RWPE2 (cell line): ENCODE results near the gene FARS2.

Experiments
- ATAC-seq: fragments of 200-7000 bp; cut with Tn5 transposase; 3 replicates; pipeline ENCODE4 v1.9.1; 2021; ENCODE audit warnings: low read depth
- DNase-seq: peaks from one replicate; pipeline ENCODE4 v3.0.0-alpha.2; 2020; ENCODE audit warnings: low spot score
- H3K27ac ChIP-seq: fragments of 450-650 bp; 2 replicates; pipeline ENCODE4 v1.5.1; 2017; ENCODE audit warnings: mild to moderate bottlenecking; ENCODE audit not compliant: poor library complexity, severe bottlenecking
- H3K27me3 ChIP-seq: fragments of 250-450 bp; sonication (Bioruptor Pico); 2 replicates; pipeline ENCODE4 v1.5.1; 2021; ENCODE audit warnings: mild to moderate bottlenecking, moderate library complexity; ENCODE audit not compliant: insufficient read depth, poor library complexity, severe bottlenecking
- H3K36me3 ChIP-seq: fragments of 250-450 bp; sonication (Bioruptor Pico); 2 replicates; pipeline ENCODE4 v1.5.1; 2020; ENCODE audit warnings: low read depth, mild to moderate bottlenecking, moderate library complexity
- H3K4me1 ChIP-seq: fragments of 250-450 bp; sonication (Bioruptor Pico); 2 replicates; pipeline ENCODE4 v1.5.1; 2021; ENCODE audit warnings: mild to moderate bottlenecking, moderate library complexity; ENCODE audit not compliant: insufficient read depth, poor library complexity, severe bottlenecking
- H3K4me3 ChIP-seq: fragments of 250-450 bp; sonication (Bioruptor Pico); 2 replicates; pipeline ENCODE4 v1.5.1; 2021; ENCODE audit warnings: mild to moderate bottlenecking, moderate library complexity; ENCODE audit not compliant: severe bottlenecking
- H3K9me3 ChIP-seq: fragments of 250-450 bp; sonication (Bioruptor Pico); 2 replicates; pipeline ENCODE4 v1.5.1; 2021; ENCODE audit warnings: mild to moderate bottlenecking, moderate library complexity; ENCODE audit not compliant: severe bottlenecking
- TF ChIP-seq, protein P1 (sequence below): fragments of 450-650 bp; IDR thresholded peaks from one replicate; pipeline ENCODE4 v1.5.1; 2017; ENCODE audit warnings: mild to moderate bottlenecking, moderate library complexity; ENCODE audit not compliant: poor library complexity, severe bottlenecking

Gene FARS2

DNA sequence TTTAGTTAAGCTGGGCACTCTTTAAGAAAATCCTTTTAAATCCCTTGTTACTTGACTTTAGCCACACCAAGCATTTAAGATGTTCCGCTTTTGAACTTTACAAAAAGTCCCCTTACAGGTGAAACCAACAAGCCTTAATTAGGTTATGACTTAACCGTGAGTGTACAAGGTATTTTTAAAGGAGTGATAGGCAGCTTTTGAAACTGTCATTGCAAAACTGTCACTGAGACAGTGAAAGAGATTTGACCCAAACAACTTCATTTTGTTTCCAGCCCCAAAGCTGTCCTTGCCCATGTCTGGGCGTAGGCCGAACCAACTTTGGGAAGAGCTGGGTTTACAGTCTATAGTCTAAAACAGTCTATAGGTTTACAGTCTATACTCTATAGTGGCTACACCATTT is 305.4 kb downstream of the FARS2 start:
- no peak overlapping the region for H3K27ac ChIP-seq
- DNase-seq (no peak), ATAC-seq (no peak)
- no peak overlapping the region for H3K4me3 ChIP-seq
- no peaks in the 10 kb centered on the region for H3K9me3 ChIP-seq
- TF ChIP-seq, protein P1, sequence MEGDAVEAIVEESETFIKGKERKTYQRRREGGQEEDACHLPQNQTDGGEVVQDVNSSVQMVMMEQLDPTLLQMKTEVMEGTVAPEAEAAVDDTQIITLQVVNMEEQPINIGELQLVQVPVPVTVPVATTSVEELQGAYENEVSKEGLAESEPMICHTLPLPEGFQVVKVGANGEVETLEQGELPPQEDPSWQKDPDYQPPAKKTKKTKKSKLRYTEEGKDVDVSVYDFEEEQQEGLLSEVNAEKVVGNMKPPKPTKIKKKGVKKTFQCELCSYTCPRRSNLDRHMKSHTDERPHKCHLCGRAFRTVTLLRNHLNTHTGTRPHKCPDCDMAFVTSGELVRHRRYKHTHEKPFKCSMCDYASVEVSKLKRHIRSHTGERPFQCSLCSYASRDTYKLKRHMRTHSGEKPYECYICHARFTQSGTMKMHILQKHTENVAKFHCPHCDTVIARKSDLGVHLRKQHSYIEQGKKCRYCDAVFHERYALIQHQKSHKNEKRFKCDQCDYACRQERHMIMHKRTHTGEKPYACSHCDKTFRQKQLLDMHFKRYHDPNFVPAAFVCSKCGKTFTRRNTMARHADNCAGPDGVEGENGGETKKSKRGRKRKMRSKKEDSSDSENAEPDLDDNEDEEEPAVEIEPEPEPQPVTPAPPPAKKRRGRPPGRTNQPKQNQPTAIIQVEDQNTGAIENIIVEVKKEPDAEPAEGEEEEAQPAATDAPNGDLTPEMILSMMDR = no peak
- no peaks in the 10 kb centered on the region for H3K36me3 ChIP-seq
- H3K4me1 ChIP-seq = peaks cover 6% of the 10 kb centered on the region
- H3K27me3 ChIP-seq = no peaks in the 10 kb centered on the region

DNA sequence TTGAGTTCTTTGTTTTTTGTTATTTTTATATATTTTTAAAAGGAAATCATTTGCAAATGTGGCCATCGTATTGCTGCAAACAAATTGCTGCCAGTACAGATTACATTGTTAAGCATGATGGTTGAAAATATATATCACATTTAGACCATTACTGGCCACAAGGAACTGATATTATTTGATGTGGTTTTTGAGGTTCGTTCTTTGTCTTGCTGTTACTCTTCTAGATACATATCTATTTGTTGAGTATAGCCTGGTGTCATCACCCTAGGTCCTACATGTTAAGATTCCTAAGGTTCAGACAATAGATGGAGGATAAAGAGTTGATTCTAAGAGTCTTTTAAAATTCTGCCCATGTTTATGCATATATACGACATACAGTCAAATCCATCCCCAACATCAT is 306.0 kb downstream of the FARS2 start:
- TF ChIP-seq, protein P1 = no peak
- Histone ChIP-seq H3K4me3 (no peak overlapping the region), H3K27ac (no peak overlapping the region), H3K4me1 (peaks cover 6% of the 10 kb centered on the region), H3K9me3 (no peaks in the 10 kb centered on the region), H3K27me3 (no peaks in the 10 kb centered on the region), H3K36me3 (no peaks in the 10 kb centered on the region)
- DNase-seq = no peak
- ATAC-seq = no peak

DNA sequence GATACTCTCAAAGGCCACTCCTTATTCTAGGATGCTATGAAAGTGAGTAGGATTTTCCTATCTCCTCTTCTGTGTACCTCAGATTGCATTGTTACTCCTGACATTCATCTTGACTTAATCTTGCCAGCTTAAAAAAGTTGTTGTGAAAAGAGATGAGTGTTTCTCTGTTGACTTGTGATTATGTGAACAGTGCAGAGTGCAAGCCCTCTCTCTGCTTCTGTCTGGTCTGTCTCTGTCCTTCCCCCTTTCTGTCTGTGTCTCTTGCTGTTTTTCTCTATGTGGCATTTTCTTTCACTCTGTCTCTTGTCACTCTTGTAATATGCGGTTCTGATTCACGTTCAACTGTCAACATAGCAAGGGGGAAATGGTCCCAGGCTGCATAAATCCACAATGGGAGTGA is 306.6 kb downstream of the FARS2 start:
- TF ChIP-seq, protein P1 = no peak
- Histone ChIP-seq H3K36me3 (no peaks in the 10 kb centered on the region), H3K27me3 (no peaks in the 10 kb centered on the region), H3K27ac (no peak overlapping the region), H3K4me1 (peaks cover 6% of the 10 kb centered on the region), H3K9me3 (no peaks in the 10 kb centered on the region), H3K4me3 (no peak overlapping the region)
- DNase-seq (no peak), ATAC-seq (no peak)

DNA sequence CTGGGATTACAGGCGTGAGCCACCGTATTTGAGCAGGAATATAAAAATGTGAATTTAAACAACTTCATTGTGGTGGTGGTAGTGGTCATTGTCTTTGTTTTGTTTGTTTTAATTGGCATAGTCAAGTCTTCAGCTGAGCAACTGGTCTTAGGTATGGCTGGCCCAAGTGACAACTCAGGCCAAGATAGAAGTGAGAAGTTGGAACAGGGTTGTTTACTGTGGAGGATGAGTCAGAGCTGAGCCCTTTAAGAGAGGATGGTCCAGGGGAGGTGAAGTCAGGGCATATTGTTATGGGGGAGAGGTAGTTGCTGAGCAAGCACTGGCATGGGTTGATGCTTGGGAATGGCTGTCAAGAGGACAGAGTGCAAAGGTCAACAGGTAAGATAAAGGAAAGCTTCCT is 308.2 kb downstream of the FARS2 start:
- no peaks in the 10 kb centered on the region for H3K27me3 ChIP-seq
- H3K9me3 ChIP-seq = no peaks in the 10 kb centered on the region
- no peak overlapping the region for H3K27ac ChIP-seq
- H3K36me3 ChIP-seq = no peaks in the 10 kb centered on the region
- TF ChIP-seq, protein P1 = no peak
- ATAC-seq (no peak), DNase-seq (no peak)
- H3K4me1 ChIP-seq = peaks cover 6% of the 10 kb centered on the region
- H3K4me3 ChIP-seq = no peak overlapping the region

DNA sequence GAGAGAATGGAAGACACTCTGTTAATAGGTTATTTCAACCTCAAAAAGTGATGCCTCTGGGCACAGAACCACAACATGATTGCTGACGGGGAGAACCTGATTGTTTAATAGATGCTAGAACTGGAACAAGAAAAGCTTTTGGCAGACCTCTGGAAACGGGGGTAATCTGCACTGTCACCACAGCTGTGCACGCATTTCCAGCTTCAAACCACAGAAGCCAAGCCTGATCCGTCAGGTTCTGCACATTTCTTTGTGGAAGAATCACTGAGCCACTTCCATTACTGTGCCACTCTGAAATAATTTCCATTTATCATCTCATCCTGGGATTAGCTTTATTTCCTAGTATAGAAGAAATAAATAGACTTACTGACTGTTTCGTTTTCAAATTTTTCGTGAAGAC is 309.3 kb downstream of the FARS2 start:
- Histone ChIP-seq H3K27me3 (no peaks in the 10 kb centered on the region), H3K4me1 (no peaks in the 10 kb centered on the region), H3K9me3 (no peaks in the 10 kb centered on the region), H3K27ac (no peak overlapping the region), H3K36me3 (no peaks in the 10 kb centered on the region), H3K4me3 (no peak overlapping the region)
- DNase-seq (no peak), ATAC-seq (no peak)
- TF ChIP-seq, protein P1 = no peak
